GM21360 (cell line): ENCODE data around the gene PPARA.

Source experiments
- ATAC-seq: cut with Tn5 transposase; IDR thresholded peaks from one replicate; pipeline ENCODE4 v1.9.1; 2021; ENCODE audit warnings: mild to moderate bottlenecking, moderate library complexity; ENCODE audit not compliant: unreplicated experiment

PPARA gene

GRCh38 chr22:46142548-46143490 lies 7.5 kb upstream of the PPARA start:
- no peak for ATAC-seq

GRCh38 chr22:46143491-46144147 lies 6.7 kb upstream of the PPARA start:
- ATAC-seq: no peak

GRCh38 chr22:46145361-46145851 lies 4.9 kb upstream of the PPARA start:
- ATAC-seq: no peak

- ATAC-seq: no peak
These were observed 4.4 kb upstream of the PPARA start for GRCh38 chr22:46145896-46146295.

GRCh38 chr22:46146329-46146728 lies 4.0 kb upstream of the PPARA start:
- no peak for ATAC-seq

GRCh38 chr22:46147061-46147460 lies 3.3 kb upstream of the PPARA start:
- ATAC-seq: no peak

GRCh38 chr22:46147471-46148267 lies 2.7 kb upstream of the PPARA start:
- no peak for ATAC-seq

GRCh38 chr22:46148336-46148735 lies 2.0 kb upstream of the PPARA start:
- ATAC-seq: no peak

GRCh38 chr22:46148816-46149511 lies 1.4 kb upstream of the PPARA start:
- no peak for ATAC-seq

GRCh38 chr22:46149512-46150033 lies 753 bp upstream of the PPARA start:
- ATAC-seq: no peak

GRCh38 chr22:46150655-46151477 lies 540 bp downstream of the PPARA start:
- ATAC-seq: peak; percentile 28

- no peak for ATAC-seq
These were observed 3.6 kb downstream of the PPARA start for GRCh38 chr22:46153930-46154329.

- no peak for ATAC-seq
These were observed 5.7 kb downstream of the PPARA start for GRCh38 chr22:46156031-46156430.

- no peak for ATAC-seq
These were observed 8.0 kb downstream of the PPARA start for GRCh38 chr22:46158283-46158682.

GRCh38 chr22:46159212-46159611 lies 8.9 kb downstream of the PPARA start:
- no peak for ATAC-seq

GRCh38 chr22:46159777-46160176 lies 9.5 kb downstream of the PPARA start:
- no peak for ATAC-seq

GRCh38 chr22:46162285-46162684 lies 12.0 kb downstream of the PPARA start:
- no peak for ATAC-seq

- no peak for ATAC-seq
These were observed 12.6 kb downstream of the PPARA start for GRCh38 chr22:46162771-46163556.

GRCh38 chr22:46163557-46163888 lies 13.2 kb downstream of the PPARA start:
- ATAC-seq: no peak
